ENCODE measurements around the gene ZNF576. TPM values are rescaled to one million over a fixed set of nuclear protein-coding genes. Genes with fewer than 3 reads are reported as not detected.

Gene ZNF576
- total RNA-seq, 1 donor from 2014 or later, result 14.2 TPM

DNA sequence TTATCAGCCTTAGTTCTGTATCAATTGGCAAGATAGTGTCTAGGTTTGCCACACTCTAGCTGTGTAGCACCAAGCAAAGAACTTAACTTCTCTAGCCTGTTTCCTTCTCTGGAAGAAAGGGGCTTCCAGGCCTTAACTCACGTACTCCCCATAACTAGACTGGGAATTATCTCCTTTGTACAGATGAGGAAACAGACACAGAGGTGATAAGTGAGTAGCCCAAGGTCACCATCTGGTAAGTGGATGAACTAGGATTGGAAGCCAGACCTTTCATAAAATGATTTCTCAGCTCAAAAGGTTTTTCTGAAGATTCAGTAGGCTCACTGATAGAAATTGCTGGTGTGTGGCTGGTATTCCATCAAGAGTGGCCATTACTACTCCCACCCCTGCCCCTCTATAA is 19.9 kb downstream of the ZNF576 start:
- TF ChIP-seq, protein P1, sequence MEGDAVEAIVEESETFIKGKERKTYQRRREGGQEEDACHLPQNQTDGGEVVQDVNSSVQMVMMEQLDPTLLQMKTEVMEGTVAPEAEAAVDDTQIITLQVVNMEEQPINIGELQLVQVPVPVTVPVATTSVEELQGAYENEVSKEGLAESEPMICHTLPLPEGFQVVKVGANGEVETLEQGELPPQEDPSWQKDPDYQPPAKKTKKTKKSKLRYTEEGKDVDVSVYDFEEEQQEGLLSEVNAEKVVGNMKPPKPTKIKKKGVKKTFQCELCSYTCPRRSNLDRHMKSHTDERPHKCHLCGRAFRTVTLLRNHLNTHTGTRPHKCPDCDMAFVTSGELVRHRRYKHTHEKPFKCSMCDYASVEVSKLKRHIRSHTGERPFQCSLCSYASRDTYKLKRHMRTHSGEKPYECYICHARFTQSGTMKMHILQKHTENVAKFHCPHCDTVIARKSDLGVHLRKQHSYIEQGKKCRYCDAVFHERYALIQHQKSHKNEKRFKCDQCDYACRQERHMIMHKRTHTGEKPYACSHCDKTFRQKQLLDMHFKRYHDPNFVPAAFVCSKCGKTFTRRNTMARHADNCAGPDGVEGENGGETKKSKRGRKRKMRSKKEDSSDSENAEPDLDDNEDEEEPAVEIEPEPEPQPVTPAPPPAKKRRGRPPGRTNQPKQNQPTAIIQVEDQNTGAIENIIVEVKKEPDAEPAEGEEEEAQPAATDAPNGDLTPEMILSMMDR (IDR thresholded peaks at IDR 0.05), result no peak
- no peaks in the 10 kb centered on the region for H3K27me3 ChIP-seq (ENCODE audit: low read depth)
- H3K27ac ChIP-seq, result no peak overlapping the region
- ATAC-seq (no peak), DNase-seq (no peak)
- peaks cover 18% of the 10 kb centered on the region for H3K36me3 ChIP-seq
- peaks cover 18% of the 10 kb centered on the region for H3K4me1 ChIP-seq
- no peaks in the 10 kb centered on the region for H3K9me3 ChIP-seq
- intact Hi-C loops (cut with DNase I), result no loop called here
- no peak overlapping the region for H3K4me3 ChIP-seq

DNA sequence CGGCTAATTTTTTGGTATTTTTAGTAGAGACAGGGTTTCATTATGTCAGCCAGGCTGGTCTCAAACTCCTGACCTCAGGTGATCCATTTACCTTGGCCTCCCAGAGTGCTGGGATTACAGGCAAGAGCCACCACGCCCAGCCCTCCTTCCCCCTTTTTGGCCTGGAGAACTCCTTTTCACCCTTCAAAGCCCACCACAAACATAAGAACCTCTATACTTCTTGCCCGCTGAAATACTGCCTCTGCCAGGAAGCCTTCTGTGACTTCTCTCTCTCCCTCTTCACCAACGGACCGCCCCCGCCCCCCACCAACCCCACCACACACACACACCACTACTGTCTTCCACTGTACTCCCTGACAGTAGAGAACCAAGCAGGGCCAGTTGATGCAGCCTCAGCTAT is 20.6 kb downstream of the ZNF576 start:
- no peaks in the 10 kb centered on the region for H3K27me3 ChIP-seq (ENCODE audit: low read depth)
- peaks cover 14% of the 10 kb centered on the region for H3K36me3 ChIP-seq
- DNase-seq, result no peak
- no peak for ATAC-seq
- peaks cover 18% of the 10 kb centered on the region for H3K4me1 ChIP-seq
- TF ChIP-seq, protein P1 (IDR thresholded peaks at IDR 0.05), result no peak
- H3K9me3 ChIP-seq, result no peaks in the 10 kb centered on the region
- no peak overlapping the region for H3K4me3 ChIP-seq
- intact Hi-C loops (cut with DNase I), result no loop called here
- H3K27ac ChIP-seq, result no peak overlapping the region

DNA sequence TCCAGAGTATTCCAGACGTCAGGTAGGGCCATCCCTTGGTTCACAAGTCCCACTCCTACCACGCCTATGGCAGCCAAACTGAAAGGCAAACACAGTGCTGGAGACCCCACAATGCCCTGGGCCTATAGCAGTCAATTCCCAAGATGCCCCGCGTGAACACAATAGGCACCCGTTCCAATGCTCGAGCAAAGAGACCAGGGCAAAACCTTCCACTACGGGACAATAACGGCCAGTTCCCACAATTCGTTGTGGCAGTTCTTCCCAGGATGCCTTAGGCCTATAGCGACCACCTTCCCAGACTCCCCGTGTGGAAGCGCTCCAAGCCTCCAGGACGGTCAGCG is 22.5 kb downstream of the ZNF576 start:
- intact Hi-C loops (cut with DNase I), result no loop called here
- Histone ChIP-seq H3K27me3 (ENCODE audit: low read depth) (no peaks in the 10 kb centered on the region), H3K9me3 (no peaks in the 10 kb centered on the region), H3K4me3 (peak overlapping the region; percentile 97), H3K27ac (peak overlapping the region; percentile 97), H3K4me1 (peaks cover 18% of the 10 kb centered on the region), H3K36me3 (no peaks in the 10 kb centered on the region)
- TF ChIP-seq, protein P1 (IDR thresholded peaks at IDR 0.05), result no peak
- ATAC-seq (peak; percentile 40 to 67), DNase-seq (no peak)

DNA sequence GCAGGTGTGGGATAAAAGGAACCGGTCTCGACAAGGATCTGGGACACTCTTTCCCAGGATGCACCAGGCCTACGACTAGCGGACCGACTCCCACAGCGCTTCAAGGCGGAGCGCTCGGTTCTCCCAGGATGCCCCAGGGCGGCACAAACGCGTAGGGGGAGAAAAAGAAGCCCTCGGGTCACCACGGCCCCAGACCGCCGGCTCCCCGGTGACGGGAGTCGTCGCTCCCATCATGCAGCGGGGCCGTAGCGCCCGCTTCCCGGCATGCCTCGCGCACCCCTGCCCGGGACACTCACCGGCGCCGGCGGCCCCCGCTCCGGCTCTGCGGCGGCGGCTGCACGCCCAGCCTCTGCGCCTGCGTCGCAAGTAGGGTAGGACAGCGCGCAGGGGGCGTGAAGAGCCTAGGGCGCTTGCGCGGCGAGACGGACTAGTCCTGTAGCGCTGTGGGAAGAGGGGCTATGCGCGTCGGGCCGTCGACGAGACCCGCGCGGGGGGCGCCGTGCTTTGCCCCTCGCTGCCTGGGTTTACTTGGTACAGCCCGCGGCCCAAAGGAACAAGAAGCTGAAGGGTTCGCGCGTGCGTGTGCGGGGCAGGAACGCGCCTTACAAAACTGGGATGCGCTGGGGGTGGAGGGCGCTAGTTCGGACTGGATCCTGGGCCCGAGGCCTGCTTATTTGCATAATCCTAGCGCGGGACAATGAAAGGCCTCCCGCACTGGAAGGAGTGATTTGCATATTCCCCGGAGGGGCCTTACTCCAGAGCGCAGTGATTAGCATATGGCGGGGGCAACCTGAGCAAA is 23.1 kb downstream of the ZNF576 start, which contains the start of gene ZNF428:
Gene ZNF428, minus strand, starts transcription at position 368 of the 799 bp plus-strand sequence. CDS start 5,325 bp downstream, outside the sequence.
- intact Hi-C loops (cut with DNase I), result no loop called here
- H3K36me3 ChIP-seq, result no peaks in the 10 kb centered on the region
- ATAC-seq, result peak; percentile 95 to 97

DNA sequence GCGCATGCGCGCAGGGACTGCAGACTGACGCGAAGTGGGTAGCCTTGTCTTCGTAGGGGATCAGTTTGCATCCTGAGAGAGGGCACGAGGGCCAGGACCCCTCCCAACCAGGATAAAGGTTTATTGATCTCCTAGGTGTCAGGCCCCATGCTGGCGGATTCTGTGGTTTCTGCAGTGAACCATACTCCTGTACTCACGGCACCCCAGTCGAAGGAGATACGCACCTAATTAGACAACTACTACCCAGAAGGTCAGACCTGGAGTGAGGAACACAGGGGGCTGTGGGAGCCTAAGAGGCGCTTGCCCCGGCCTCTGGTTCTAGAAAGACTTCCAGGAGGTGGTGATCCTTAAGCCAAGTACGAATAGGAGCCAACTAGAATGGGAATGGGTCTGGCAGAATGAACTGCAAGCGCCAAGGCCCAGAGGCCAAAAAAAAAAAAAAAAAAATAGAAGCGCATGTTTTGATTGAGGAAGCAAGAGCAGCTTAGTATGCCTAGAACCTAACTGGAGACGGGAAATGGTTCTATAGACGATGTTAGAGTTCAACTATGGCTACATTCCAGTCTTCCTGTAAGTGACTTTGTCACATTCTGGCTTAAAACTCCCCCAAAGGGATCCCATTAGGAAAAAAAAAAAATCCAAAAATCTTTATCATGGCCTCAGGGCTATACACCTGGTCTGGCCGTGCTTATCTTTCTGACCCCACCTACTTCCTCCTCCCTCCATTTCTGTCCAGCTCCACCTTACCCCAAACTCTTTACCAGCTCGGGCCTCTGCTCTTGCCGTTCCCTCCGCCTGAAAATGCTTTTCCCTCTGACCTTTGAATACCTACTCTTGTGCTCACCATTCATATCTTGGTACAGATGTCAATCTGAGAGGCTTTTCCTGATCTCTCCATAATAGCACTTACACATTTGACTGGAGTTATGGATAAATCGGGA is 23.9 kb downstream of the ZNF576 start:
- H3K27me3 ChIP-seq (ENCODE audit: low read depth), result no peaks in the 10 kb centered on the region
- H3K9me3 ChIP-seq, result no peaks in the 10 kb centered on the region
- intact Hi-C loops (cut with DNase I), result no loop called here
- TF ChIP-seq, protein P1 (IDR thresholded peaks at IDR 0.05), result no peak
- no peaks in the 10 kb centered on the region for H3K36me3 ChIP-seq
- H3K4me1 ChIP-seq, result peaks cover 18% of the 10 kb centered on the region
- ATAC-seq, result peak in 1 of 2 donors; percentile 1
- peak; percentile 89 for DNase-seq
- H3K27ac ChIP-seq, result peak overlapping the region; percentile 97
- peak overlapping the region; percentile 97 for H3K4me3 ChIP-seq

More for the DNA sequence above, 23.1 kb downstream of the ZNF576 start, which contains the start of gene ZNF428:
- TF ChIP-seq, protein P1 (IDR thresholded peaks at IDR 0.05), result no peak
- Histone ChIP-seq H3K9me3 (no peaks in the 10 kb centered on the region), H3K4me1 (peaks cover 18% of the 10 kb centered on the region), H3K4me3 (peak within 1 kb of the TSS; percentile 97), H3K27ac (peak within 1 kb of the TSS; percentile 97), H3K27me3 (ENCODE audit: low read depth) (no peaks in the 10 kb centered on the region)
- peak; percentile 91 for DNase-seq

All from lower lobe of right lung (tissue), 2 donors.